ENCODE results near the gene ZEB1.

- no peak for TF ChIP-seq CTCF (IDR thresholded peaks at IDR 0.05)
- no peak for TF ChIP-seq EZH2 (IDR thresholded peaks at IDR 0.05)
Observed at GRCh38 chr10:31437959-31438358, 118.9 kb downstream of the ZEB1 start.

All from neural progenitor cell (in vitro differentiated cells).